HepG2 (cell line): ENCODE data around the gene CHADL. TPM values are rescaled to one million over a fixed set of nuclear protein-coding genes. Genes with fewer than 3 reads are reported as not detected.

Source experiments
- ATAC-seq: fragments of 200-7000 bp; cut with Tn5 transposase; 3 replicates; pipeline ENCODE4 v1.9.1; 2020; ENCODE audit warnings: mild to moderate bottlenecking, moderate library complexity
- BruUV-seq: library from RNA; stranded (reverse); fragments of 400-500 nt; replicated peaks from 2 replicates; lab custom pipeline; 2021; lab: Mats Ljungman, UMichigan
- CTCF ChIA-PET: fragments of 300-600 bp; formaldehyde crosslinking; extraction: SDS; loops from one replicate; lab custom pipeline; 2021; ENCODE audit warnings: low total read pairs, inconsistent platforms, low intra/inter-chr PET ratio; lab: Yijun Ruan, JAX
- POLR2A ChIA-PET: fragments of 350-600 bp; sonication (Branson Sonifier 250); formaldehyde crosslinking; loops from one replicate; lab custom pipeline; 2020; ENCODE audit warnings: antibody characterized with exemption, inconsistent platforms; lab: Yijun Ruan, JAX
- DNase-seq: peaks from one replicate; pipeline ENCODE4 v3.0.0-alpha.2; 2015; ENCODE audit warnings: low spot score
- FAIRE-seq: peaks from 3 replicates; lab custom pipeline; 2011; peaks lifted over from hg19 to GRCh38; lab: Jason Lieb, UNC
- H2AFZ ChIP-seq: one replicate; pipeline ENCODE4 v1.6.1; 2011; ENCODE audit warnings: low read length, inconsistent platforms
- H3K27ac ChIP-seq: fragments of 300-600 bp; 3 replicates; pipeline ENCODE4 v1.8.0; 2011; ENCODE audit warnings: mixed run types, mild to moderate bottlenecking, mixed read lengths, low read length, inconsistent platforms; ENCODE audit not compliant: insufficient read depth; ENCODE audit errors: extremely low read length
- H3K27me3 ChIP-seq, 2 experiments: fragments of 200-600 bp in 1 of 2; 2 replicates in 1 of 2; 3 replicates in 1 of 2; pipeline versions ENCODE4 v1.6.0 to v1.8.0; 2011; ENCODE audit warnings: low read length in 2 of 2, mild to moderate bottlenecking in 2 of 2, moderate library complexity in 2 of 2, inconsistent platforms in 1 of 2; ENCODE audit not compliant: insufficient read depth in 2 of 2, control insufficient read depth in 1 of 2
- H3K36me3 ChIP-seq, 2 experiments: fragments of 200-600 bp in 1 of 2; replicated peaks in 1 of 2; 2 replicates in 1 of 2; 3 replicates in 1 of 2; pipeline versions ENCODE4 v1.5.1 to v1.8.0; 2011; ENCODE audit warnings: low read length in 2 of 2, inconsistent platforms in 1 of 2; ENCODE audit not compliant: insufficient read depth in 2 of 2, control insufficient read depth in 1 of 2
- H3K4me1 ChIP-seq: 2 replicates; pipeline ENCODE4 v1.5.1; 2012; ENCODE audit warnings: low read length, inconsistent platforms; ENCODE audit not compliant: insufficient read depth
- H3K4me2 ChIP-seq: 2 replicates; pipeline ENCODE4 v1.6.0; 2011; ENCODE audit warnings: low read depth, low read length, inconsistent platforms
- H3K4me3 ChIP-seq, 3 experiments: fragments of 200-600 bp in 1 of 3; sonication (generic), shearing (Covaris generic) in 1 of 3; replicated peaks in 1 of 3; 2 replicates each; pipeline ENCODE4 v1.5.1; 2011 to 2016; ENCODE audit warnings: low read length in 3 of 3, inconsistent platforms in 2 of 3, low read depth in 2 of 3, mild to moderate bottlenecking in 2 of 3, control low read depth in 1 of 3, mixed read lengths in 1 of 3; ENCODE audit not compliant: insufficient read depth in 1 of 3
- H3K79me2 ChIP-seq: one replicate; pipeline ENCODE4 v1.6.1; 2011; ENCODE audit warnings: low read length, inconsistent platforms; ENCODE audit not compliant: insufficient read depth
- H3K9ac ChIP-seq: 2 replicates; pipeline ENCODE4 v1.6.0; 2011; ENCODE audit warnings: mild to moderate bottlenecking, low read depth, low read length, inconsistent platforms; ENCODE audit not compliant: insufficient read depth
- H3K9me3 ChIP-seq: 2 replicates; pipeline ENCODE4 v1.5.1; 2012; ENCODE audit warnings: mild to moderate bottlenecking, low read length
- H4K20me1 ChIP-seq: 2 replicates; pipeline ENCODE4 v1.6.0; 2011; ENCODE audit warnings: inconsistent platforms, mild to moderate bottlenecking, low read length, moderate library complexity; ENCODE audit not compliant: insufficient read depth
- CENPX ChIP-seq: sonication (generic); formaldehyde crosslinking; IDR thresholded peaks from 2 replicates; pipeline ENCODE4 v1.9.0; 2021; ENCODE audit warnings: mild to moderate bottlenecking, missing genetic modification reagents, moderate library complexity
- GTF2F1 ChIP-seq: fragments of 150-350 bp; IDR thresholded peaks from 2 replicates; pipeline ENCODE4 v1.6.1; 2014; ENCODE audit warnings: low read length
- HIVEP1 ChIP-seq: sonication (generic); formaldehyde crosslinking; IDR thresholded peaks from 2 replicates; pipeline ENCODE4 v1.4.0; 2020; ENCODE audit warnings: mild to moderate bottlenecking, missing genetic modification reagents
- ISL2 ChIP-seq: sonication (generic); formaldehyde crosslinking; IDR thresholded peaks from 2 replicates; pipeline ENCODE4 v1.5.0; 2020; ENCODE audit warnings: missing genetic modification reagents
- KLF6 ChIP-seq: IDR thresholded peaks from 2 replicates; pipeline ENCODE4 v1.8.0; 2016; ENCODE audit warnings: missing biosample characterization, missing genetic modification reagents
- MAFG ChIP-seq: sonication (generic); formaldehyde crosslinking; IDR thresholded peaks from 2 replicates; pipeline ENCODE4 v1.5.1; 2020; ENCODE audit warnings: mild to moderate bottlenecking, missing genetic modification reagents
- MTERF4 ChIP-seq: sonication (generic); formaldehyde crosslinking; IDR thresholded peaks from 2 replicates; pipeline ENCODE4 v1.8.0; 2023; ENCODE audit warnings: mild to moderate bottlenecking, missing genetic modification reagents
- MZF1 ChIP-seq: sonication (generic); formaldehyde crosslinking; IDR thresholded peaks from 2 replicates; pipeline ENCODE4 v1.8.1; 2023; ENCODE audit warnings: mild to moderate bottlenecking, missing genetic modification reagents, borderline replicate concordance
- NCOA2 ChIP-seq: sonication (generic); formaldehyde crosslinking; IDR thresholded peaks from 2 replicates; pipeline ENCODE4 v1.8.0; 2022; ENCODE audit warnings: inconsistent platforms
- RARG ChIP-seq: sonication (generic); formaldehyde crosslinking; IDR thresholded peaks from 2 replicates; pipeline ENCODE4 v1.4.0; 2020; ENCODE audit warnings: low read depth, mild to moderate bottlenecking, missing genetic modification reagents
- RFX5 ChIP-seq: IDR thresholded peaks from 2 replicates; pipeline ENCODE4 v1.6.1; 2011; ENCODE audit warnings: low read depth, low read length, improper control_type of control experiment
- SCMH1 ChIP-seq: sonication (generic); formaldehyde crosslinking; IDR thresholded peaks from 2 replicates; pipeline ENCODE4 v1.9.0; 2021; ENCODE audit warnings: missing genetic modification reagents, mild to moderate bottlenecking, borderline replicate concordance
- ZFP90 ChIP-seq: sonication (generic); formaldehyde crosslinking; IDR thresholded peaks from 2 replicates; pipeline ENCODE4 v1.8.0; 2022; ENCODE audit warnings: missing genetic modification reagents, mild to moderate bottlenecking, inconsistent platforms, borderline replicate concordance
- ZNF33A ChIP-seq: sonication (generic); formaldehyde crosslinking; IDR thresholded peaks from 2 replicates; pipeline ENCODE4 v1.5.1; 2020; ENCODE audit warnings: missing genetic modification reagents, mild to moderate bottlenecking, moderate library complexity, borderline replicate concordance
- ZNF709 ChIP-seq: sonication (generic); formaldehyde crosslinking; IDR thresholded peaks from 2 replicates; pipeline ENCODE4 v1.5.0; 2020; ENCODE audit warnings: mild to moderate bottlenecking, missing genetic modification reagents
- ZNF740 ChIP-seq: sonication (generic); formaldehyde crosslinking; IDR thresholded peaks from 2 replicates; pipeline ENCODE4 v1.4.0; 2020; ENCODE audit warnings: missing genetic modification reagents
- ZZZ3 ChIP-seq: sonication (generic); formaldehyde crosslinking; IDR thresholded peaks from 2 replicates; pipeline ENCODE4 v1.4.0; 2020; ENCODE audit warnings: missing genetic modification reagents, mild to moderate bottlenecking, borderline replicate concordance
- WGBS: methylation state at CpG from one replicate; pipeline ENCODE4 v1.1.6; 2017; ENCODE audit warnings: low lambda C conversion rate; 5-methylcytosine and 5-hydroxymethylcytosine counted together
- in situ Hi-C: cut with HindIII; loops from 2 replicates; pipeline ENCODE4 v1.10.0; 2017; ENCODE audit warnings: low pct_unique_long_range_greater_than_20kb; ENCODE audit not compliant: extremely low pct_ligation_motif_present
- intact Hi-C: fragments of 100-400 bp; cut with micrococcal nuclease; formaldehyde crosslinking; loops from one replicate; pipeline ENCODE4 v1.10.0; 2022; ENCODE audit not compliant: unreplicated experiment
- polyA plus RNA-seq, 8 experiments: library from polyadenylated mRNA; depleted of rRNA in 3 of 8; stranded (reverse) in 7 of 8; unstranded in 1 of 8; fragments of >200 nt; fragmentation: Illumina TruSeq in 4 of 8; extraction: Trizol in 4 of 8; gene quantifications; 2 replicates each; pipeline versions ENCODE4 v1.2.1 to v1.2.3, GENCODE V29; 2011 to 2016; ENCODE audit warnings: low read depth in 4 of 8, missing spikeins in 1 of 8, mixed read lengths in 1 of 8; ENCODE audit not compliant: insufficient read depth in 1 of 8
- total RNA-seq, 5 experiments: library from RNA; depleted of rRNA; stranded (reverse); fragments of >200 nt; fragmentation: Illumina TruSeq; extraction: Trizol; gene quantifications; 2 replicates each; pipeline ENCODE4 v1.2.3, GENCODE V29; 2016; ENCODE audit warnings: low read depth in 1 of 5
- TF ChIP-seq, protein P1 (sequence below): sonication (generic); formaldehyde crosslinking; conservative IDR thresholded peaks from 2 replicates; pipeline ENCODE4 v1.4.0; 2020; ENCODE audit warnings: missing genetic modification reagents

CHADL gene
- total and polyA plus RNA-seq, 2 of the 13 experiments (the other 11 are each of a cell fraction or from before 2014, with no cell fraction given): 2.8 to 8.1 TPM

- POLR2A ChIA-PET: interaction anchor here (1.3 kb wide), 1 partner anchor 9 kb away, joined by 3 read pairs; no protein-coding TSS in a partner anchor
- BruUV-seq: no TSS peak
- Histone ChIP-seq H3K27ac (no peak overlapping the region), H3K9me3 (no peaks in the 10 kb centered on the region), H3K4me3 (no peak overlapping the region), H3K79me2 (no peaks in the 10 kb centered on the region), H3K4me1 (peaks cover 16% of the 10 kb centered on the region), H2AFZ (no peak overlapping the region), H3K27me3 (no peaks in the 10 kb centered on the region), H3K36me3 (peaks cover 12 to 14% of the 10 kb centered on the region in 2 experiments; a peak in 4 of 5 replicates), H3K9ac (no peak overlapping the region), H3K4me2 (no peak overlapping the region), H4K20me1 (no peaks in the 10 kb centered on the region)
- no peak for TF ChIP-seq ZNF33A (CRISPR knock-in tag)
- TF ChIP-seq ZNF740: no peak
- no peak for TF ChIP-seq MTERF4 (CRISPR knock-in tag)
- TF ChIP-seq, protein P1, sequence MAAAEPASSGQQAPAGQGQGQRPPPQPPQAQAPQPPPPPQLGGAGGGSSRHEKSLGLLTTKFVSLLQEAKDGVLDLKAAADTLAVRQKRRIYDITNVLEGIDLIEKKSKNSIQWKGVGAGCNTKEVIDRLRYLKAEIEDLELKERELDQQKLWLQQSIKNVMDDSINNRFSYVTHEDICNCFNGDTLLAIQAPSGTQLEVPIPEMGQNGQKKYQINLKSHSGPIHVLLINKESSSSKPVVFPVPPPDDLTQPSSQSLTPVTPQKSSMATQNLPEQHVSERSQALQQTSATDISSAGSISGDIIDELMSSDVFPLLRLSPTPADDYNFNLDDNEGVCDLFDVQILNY (CRISPR knock-in tag): no peak
- no peak for TF ChIP-seq MZF1 (CRISPR knock-in tag)
- no peak for TF ChIP-seq ZZZ3 (CRISPR knock-in tag)
- TF ChIP-seq RARG (CRISPR knock-in tag): no peak
- no peak for TF ChIP-seq MAFG (CRISPR knock-in tag)
- no peak for TF ChIP-seq RFX5
- no peak for TF ChIP-seq ZNF709 (CRISPR knock-in tag)
- no peak for TF ChIP-seq SCMH1
- no peak for TF ChIP-seq ISL2
- TF ChIP-seq KLF6 (CRISPR knock-in tag): no peak
- no peak for TF ChIP-seq ZFP90
- no peak for TF ChIP-seq CENPX
- no peak for TF ChIP-seq GTF2F1
- no peak for TF ChIP-seq NCOA2 (CRISPR knock-in tag)
- TF ChIP-seq HIVEP1 (CRISPR knock-in tag): no peak
- intact Hi-C loops: no loop called here
- in situ Hi-C loops: no loop called here
- CTCF ChIA-PET: no interaction called here
- no peak for FAIRE-seq
- WGBS: 96% methylated on average over 6 of the region's 6 CpGs
- ATAC-seq: no peak
- DNase-seq: no peak
These were observed 2.6 kb upstream of the CHADL start for GRCh38 chr22:41243361-41243760.
